GM18861 (cell line): Measurements from ENCODE around the gene PLA2G2D.

Experiments used
- ATAC-seq: cut with Tn5 transposase; IDR thresholded peaks from one replicate; pipeline ENCODE4 v1.9.1; 2021; ENCODE audit not compliant: unreplicated experiment

The PLA2G2D gene

DNA sequence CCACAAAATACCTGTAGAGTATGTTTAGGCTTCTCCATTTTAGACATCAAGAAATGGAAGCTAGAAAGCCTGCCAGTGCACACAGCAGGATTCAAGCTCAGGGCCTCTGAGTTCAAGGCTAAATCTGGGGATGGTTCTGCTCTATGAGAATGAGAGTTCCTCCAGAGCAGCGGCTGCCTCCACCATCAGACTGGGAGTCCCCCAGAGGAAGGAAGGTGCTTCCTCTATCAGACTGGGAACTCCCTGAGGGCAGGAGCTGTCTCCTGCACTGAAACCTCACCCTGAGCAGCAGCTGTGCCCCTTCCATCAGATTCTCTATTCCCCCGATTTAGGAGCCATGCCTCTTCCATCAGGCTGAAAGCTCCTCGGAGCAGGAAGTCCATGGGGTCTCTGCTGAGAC lies 29.2 kb downstream of the PLA2G2D start:
- ATAC-seq = no peak

DNA sequence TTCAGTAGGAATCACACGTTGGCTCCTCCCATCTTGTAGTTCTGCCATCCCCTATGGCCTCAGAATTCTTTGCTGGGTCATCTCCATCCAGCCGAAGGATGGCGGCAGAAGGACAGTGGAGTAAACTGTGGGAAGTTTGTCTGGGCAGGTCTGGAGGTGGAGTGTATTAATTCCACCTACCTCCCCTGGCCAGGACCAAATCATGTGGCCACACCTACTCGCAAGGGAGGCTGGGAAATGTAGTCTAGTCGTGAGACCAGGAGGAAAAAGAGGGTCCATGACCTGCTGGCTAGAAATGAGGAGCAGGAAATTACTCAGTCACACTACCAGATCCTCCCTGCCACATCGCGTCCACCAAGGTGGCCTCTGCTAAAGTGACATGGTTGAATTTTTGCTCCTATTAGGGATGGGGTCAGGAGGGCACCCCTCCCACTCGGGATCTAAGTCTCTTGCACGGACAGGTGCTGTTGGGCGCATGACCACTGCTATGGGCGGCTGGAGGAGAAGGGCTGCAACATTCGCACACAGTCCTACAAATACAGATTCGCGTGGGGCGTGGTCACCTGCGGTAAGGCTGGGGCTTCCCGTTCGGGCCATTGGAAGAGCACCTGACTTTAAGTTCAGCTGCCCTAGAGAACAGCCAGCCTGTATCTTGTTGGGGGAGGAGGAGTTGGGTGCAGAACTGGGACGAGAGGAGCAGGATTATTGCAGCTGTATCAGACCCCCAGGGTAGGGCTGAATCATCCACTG lies 29.8 kb downstream of the PLA2G2D start:
- ATAC-seq = no peak

DNA sequence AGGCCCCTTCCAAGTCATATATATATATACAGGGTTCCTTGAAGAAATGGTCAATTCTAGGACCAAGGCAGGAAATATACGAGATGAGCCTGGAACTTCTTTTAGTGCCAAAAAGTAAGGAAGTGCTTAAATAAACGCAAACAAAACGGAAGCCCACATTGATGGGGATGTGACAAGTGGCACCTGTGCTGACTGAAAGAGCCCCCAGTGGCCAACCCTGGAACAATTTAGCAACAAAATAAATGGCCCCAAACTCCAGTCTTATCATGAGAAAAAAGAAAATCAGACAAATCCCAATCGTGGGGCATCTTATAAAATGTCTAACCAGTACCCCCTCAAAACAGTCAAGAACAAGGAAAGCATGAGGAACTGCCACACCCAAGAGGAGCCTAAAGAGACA lies 31.7 kb downstream of the PLA2G2D start:
- no peak for ATAC-seq

DNA sequence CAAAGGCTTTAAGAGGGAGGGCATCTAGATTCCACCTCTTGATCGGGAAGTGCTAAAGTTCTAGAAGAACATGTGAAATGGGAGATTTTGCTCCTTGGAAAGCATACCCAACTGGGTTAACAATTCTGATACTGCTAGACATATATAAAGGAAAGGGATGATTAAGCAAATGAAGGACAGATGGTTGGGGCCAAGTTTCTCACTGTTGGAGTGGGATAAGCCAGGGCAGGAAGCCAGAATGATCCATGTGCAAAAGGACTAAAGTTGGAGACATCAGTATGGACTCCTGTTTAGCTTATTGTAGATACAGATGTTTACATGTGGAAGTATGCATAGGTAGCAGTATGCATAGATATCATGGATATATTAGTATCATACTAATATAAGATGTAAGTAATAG lies 32.5 kb downstream of the PLA2G2D start:
- no peak for ATAC-seq

DNA sequence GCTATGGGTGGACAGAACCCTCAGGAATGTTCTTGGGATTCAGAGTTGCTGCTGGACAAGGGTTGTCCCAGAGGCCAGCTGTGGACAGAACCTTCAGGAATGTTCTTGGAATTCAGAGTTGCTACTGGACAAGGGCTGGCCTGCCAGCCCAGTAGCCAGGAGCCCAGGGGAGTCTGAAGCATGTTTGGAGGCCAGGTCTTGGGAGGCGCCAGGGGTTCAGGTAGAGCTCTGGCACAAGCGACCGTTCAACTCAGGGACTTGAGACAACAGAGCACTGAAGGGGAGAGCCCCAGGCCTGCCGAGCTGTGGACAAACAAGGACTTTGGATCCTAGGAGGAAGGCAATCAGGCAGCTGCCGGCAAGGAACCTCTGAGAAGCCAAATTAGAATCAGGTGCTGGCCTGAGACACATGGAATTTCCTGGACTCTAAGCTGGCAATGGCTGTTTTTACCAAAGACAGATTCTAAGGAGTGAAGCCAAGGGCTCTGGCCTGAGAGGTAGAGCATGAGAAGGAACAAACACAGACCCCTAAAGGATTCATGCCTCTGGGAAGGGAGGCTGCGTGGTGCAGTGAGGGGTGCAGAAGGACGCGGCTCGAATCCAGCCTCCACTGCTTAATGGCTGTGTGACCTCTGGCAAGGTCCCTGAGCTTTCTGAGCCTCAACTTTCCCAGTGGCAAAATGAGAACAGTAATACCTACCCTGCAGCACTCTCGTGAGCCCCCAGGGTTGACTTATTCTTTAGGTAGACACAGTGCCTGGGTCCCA lies 36.0 kb downstream of the PLA2G2D start:
- no peak for ATAC-seq

DNA sequence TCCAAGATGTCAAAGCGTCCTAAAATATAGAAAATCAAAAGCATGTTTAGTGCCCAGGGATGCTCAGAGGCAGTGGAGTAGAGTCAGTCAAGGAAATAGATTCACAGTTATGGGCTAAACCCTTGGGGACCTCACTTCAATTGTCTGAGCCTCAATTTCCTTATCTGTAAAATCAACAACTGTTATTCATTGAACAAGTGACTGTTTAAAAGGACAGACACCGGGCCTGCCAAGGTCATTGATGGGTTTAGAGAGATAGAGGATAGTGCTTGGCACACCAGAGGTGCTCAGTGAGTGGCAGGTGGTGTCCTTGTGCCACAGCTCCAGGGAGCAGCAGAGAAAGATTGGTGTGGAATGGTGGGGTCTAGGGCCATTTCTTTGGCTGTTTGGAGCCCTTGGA lies 36.6 kb downstream of the PLA2G2D start:
- no peak for ATAC-seq

DNA sequence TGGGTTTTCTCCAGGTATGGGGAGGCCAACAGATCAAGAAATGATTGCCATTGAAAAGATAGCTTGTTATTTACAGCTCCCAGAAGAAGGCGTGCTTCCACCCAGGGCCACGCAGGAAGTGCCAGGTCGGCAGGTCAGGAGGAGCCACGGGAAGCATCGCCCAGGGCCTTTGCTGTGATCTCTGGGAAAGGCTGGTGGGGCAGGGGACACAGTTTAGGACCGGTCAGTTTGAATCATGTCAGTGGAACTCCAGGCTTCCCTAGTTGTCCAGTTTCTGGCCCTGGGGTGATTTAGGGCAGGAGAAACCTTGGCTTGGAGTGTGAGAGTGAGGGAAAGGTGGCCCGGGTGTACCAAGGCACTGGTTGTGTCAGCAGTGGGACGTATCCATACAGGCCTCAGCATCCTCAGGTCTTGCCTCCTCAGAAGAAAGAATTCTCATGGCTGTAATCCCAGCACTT lies 38.0 kb downstream of the PLA2G2D start:
- ATAC-seq = no peak

DNA sequence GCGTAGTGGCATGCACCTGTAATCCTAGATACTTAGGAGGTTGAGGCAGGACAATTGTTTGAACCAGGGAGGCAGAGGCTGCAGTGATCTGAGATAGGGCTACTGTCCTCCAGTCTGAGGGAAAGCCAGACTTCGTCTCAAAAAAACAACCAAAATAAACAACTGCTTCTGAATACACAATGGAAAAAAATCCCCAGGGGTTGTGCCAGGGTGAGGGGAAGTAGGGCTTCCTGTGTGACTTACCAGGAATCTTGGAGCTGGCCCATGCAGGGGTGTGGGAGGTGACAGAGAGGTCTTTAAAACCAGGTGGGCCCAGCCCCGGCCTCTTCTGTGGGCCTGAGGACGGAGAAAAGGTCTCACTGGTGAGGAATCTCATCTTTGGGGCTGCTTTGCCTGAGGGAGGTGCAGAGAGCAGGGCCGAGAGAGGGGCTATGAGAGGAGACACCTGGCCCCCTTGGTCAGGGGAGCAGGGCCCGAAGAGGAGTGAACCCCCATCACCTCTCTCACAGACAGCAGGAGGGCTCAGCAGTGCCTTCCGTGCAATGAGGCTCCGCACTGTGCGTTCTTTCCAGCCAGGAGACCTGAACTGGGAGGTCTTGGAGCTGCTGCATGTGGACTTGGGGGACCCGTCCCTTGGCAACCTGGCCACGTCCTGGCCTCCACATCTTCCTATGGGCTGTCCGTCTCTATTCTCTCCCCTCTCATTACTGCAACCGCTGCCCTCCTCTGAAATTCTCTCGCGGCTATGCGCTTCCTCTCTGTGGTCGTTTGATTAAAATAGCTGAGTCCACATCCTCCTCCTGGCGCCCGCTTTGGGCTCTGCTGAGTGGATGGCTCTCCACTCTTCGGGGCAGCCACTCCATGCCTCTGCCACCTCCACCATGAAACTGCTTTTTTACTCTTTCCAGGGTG lies 38.6 kb downstream of the PLA2G2D start:
- ATAC-seq = no peak

DNA sequence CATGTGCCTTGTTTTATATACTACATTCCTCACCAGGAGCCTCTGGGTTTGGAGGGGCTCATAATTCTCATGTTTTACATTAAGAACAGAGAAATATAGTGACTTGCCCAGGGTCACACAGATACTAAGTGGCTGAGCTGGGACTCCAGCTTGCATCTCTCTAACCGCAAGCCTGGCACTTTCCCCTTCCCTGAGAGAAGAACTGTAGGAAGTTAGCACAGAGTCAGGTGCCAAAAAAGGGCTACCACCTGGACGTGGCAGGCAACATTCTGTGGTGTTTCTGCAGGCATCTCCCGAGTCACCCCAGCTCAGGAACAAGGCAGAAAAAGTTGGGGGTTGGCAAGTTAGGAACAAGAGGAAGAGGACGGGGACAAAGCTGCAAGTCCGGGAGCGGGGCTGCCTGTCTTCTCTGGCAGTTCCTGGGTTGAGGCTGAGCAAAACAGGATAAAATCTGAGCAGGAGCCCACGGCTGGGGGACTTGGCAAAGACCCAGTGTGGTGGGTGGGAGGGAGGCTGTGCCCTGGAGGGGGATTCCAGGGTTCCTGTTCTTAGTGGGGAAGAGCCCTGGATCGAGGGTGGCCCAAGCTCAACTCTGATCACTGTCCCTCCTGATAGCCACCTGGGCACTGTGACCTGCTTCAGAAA lies 39.6 kb downstream of the PLA2G2D start:
- ATAC-seq = no peak

DNA sequence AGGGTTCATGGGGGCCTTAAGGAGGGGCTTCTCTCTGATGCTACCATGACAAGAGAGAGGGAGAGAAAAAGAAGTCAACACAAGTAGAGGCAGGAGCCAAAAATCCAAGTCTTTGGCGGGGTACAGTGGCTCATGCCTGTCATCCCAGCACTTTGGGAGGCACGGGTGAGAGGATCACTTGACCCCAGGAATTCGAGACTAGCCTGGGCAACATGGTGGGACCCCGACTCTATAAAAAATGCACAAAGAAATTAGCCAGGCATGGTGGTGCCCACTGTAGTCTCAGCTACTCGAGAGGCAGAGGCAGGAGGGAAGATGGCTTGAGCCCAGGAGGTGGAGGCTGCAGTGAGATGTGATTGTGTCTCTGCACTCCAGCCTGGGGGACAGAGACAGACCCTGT lies 40.6 kb downstream of the PLA2G2D start:
- ATAC-seq = no peak

DNA sequence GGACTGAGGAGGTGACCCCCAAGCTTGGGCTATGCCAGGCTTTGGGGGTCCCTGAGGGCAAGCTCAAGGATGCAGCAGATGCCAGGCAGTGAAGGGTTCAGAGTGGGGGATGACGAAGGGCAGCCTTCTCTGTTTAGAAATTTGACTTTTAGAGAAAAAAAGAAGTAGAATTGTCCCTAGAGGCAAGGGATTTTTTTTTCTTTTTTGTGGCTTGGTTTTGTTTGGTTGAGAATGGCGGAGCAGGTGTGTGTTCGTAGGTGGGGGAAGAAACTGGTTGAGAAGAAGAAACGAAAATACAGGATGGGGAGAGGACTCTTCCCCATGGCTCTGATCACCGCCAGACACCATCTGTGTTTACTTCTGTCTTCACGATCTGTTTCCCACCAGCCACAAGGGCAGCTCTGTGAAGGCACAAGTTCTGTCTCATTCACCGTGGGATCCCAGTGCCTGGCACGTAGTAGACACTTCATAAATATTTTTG lies 41.1 kb downstream of the PLA2G2D start:
- ATAC-seq = no peak

DNA sequence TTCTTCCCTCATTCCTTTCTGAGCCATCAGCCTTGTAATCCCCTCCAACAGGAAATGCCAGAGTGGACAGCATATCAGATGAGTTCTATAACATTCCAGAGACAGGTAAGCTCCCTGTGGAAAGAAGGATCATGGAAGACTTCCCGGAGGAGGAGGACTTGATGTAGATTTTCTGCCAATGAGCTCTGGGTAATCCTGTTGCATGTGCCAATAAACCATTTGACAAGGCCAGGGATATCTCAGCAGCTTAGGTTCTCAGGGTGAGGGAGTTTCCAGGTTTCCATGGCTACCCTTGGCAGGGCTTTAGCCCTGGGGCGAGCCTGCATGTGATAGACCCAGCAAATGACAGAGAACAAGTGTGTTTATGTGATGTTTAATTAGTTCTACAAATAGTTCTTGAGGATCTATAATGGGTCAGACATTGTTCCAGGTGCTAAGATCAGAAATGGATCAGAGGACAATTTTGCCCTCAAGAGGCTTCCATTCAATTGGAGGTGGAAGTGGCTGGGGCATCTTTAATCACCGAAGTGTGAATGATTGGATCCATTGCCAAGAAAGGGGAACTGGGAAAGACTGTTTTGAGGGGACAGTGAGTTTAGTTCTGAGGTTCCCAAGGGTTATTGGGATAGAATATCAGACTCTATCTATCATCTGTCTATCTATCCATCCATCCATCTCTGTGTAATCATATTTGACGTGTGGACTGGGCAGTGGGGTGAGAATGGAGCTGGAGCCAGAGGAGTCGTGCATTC lies 42.5 kb downstream of the PLA2G2D start:
- no peak for ATAC-seq

DNA sequence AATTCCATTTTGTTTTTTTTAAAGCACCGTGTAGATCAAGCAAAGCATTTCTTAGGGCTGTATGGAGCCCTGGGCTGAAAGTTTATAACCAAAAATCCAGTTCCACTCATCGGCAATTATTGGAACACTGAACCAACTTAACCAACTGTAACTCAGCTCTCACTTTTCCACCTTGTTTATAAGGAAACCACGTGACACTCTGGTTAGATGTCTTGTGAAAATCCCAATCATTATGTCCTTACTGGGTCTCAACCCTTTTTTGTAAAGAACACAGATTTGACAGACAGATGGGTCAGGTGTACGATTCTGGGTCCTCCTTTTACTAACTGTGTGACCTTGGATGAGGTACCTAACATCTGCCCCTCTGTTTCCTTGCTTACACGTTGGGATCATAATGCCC lies 43.1 kb downstream of the PLA2G2D start:
- ATAC-seq = no peak

DNA sequence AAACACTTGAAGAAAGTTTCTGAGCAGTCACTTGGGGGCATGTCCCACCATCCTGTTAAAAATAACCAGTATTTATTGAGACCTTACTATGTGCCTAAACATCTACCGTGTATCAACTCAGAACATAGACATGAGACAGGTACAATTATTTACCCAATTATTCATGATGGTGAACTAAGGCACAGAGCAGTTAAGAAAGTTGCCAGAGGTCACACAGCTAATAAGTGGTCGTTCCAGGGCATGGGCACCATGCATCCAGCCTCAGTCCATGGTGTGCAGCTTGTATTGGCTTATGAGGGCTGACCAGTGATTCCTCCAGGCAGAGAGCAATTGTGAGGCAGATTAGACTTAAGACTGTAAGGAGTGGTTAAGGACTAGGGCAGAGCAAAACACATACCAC lies 44.0 kb downstream of the PLA2G2D start:
- ATAC-seq = no peak

DNA sequence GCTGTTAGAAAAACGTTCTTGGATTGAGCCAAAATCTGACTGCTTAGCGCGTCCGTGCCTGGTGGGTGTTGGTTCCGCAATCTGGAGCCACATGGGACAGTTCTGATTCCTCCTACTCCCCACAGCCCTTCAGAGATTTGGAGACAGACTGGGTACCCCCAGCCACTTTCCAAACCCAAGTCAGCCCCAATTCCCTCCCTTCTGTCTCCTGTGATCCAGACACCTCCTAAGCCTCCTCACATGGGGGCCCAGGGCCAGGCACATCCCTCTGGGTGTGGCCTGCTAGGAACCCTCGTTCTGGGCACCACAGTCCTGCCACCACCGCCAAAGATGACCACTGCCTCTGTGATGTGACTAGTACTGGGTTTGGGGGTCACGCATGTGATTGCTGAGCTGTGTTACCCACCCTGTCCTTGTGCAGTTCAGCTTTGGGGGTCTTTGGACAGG lies 44.6 kb downstream of the PLA2G2D start:
- ATAC-seq = no peak

DNA sequence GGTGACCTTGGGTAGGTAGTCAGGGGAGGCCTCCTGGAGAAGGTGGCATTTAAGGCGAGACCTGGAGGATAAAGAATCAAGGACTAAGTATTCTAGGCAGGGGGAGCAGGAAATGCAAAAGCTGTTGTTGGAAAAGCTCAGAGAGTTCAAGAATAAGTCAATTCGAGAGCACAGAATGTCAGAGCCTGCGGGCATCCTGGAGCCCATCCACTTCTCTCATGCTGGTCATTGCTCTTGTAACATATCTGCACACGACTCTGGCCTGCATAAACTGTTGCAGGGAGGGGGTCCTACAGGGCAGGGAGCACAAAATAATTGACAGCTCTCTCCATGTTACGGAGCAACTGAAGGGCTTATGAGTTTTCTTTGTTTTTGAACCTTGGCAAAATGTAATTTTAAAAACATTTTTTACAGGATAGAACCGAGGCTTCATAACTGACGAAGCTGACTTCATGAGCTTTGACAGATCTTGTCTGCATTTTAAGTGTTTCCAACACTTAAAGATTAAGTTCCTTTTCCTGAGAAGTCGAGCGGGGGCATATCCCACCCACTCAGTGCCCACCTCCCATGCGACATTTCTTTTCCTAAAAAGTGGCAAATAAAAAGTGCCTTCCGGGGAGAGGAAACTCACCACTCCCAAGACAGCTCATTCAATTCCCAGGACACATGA lies 45.1 kb downstream of the PLA2G2D start:
- no peak for ATAC-seq

DNA sequence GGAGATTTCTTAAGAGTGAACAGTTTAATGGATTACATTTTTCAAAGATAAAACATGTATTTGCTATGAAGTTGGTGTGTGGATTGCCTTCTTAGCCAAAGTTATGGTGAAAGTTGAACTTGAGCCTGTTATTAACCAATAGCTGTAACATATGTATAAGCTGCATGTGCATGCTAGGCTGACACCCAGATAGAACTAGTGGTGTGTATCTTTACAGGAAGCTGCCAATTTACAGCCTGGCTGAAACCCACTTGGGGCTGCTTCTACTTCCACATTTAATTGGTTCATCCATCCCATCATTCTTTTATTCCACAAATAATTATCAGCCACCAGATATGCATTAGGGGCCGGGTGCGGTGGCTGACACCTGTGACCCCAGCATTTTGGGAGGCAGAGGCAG lies 46.1 kb downstream of the PLA2G2D start:
- no peak for ATAC-seq

DNA sequence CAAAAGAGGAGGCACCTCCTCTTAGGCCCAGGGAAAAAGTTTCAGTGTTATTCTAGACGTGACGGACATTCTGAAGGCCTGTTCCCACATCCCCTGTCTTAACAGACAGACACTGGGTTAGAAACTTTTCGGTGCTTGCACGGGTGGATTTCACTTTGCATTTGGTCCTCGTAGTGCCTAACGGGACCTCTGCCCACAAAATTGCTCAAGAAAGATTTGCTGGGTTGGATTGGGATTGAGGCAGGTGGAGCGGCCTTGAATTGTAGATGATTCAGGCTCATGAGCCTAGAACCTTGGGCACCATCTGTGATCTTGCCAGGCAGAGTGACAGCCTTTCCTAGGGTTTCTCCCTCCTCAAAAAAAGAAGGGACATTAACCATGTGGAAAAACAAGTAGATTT lies 46.6 kb downstream of the PLA2G2D start:
- no peak for ATAC-seq

DNA sequence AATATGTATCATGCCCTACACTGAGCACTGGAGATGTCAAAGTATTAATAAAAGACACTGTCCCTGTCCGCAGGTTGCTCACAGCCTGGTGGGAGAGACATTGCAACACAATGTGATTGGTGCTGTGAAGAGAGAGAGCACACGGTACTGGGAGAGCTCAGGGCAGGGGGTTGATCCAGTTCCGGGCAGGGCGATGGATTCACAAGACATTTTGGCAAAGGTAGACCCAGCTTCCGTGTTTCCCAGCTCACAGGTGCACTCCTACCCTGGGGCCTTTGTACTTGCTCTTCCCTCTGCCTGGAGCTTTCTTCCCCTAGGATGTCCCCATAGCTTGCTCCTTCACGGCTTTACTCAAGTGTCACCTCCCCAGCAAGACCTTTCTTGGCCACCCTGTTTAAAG lies 47.9 kb downstream of the PLA2G2D start:
- no peak for ATAC-seq

DNA sequence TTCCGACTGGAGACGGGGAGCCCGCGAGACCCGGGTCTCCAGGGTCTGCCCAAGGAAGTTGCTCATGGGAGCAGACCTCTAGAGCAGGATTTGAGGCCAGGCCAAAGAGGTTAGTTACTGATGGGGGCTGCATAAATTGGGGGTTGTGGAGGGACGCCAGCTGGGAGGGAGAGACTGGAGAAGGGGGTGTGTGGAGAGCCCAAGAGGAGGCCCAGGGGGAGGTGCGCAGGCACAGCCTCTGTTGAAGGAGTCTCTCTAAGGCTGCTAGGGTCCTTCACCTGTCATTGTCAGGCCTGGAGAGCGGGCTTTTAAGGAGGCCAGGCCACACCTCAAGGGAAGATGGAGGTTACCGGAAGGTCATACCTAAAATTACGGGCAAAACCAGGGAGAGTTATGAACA lies 49.0 kb downstream of the PLA2G2D start:
- no peak for ATAC-seq
